HL-60 (cell line): ENCODE results near the gene RFPL2.
"Not testable (repeated sequence)": the region's sequence is repeated elsewhere in the genome, so short reads cannot be mapped to it uniquely, and the experiment has no call there.

Source experiments
- DNase-seq, 2 experiments: peaks; one replicate each; pipeline ENCODE4 v3.0.0-alpha.2; 2010 to 2020; ENCODE audit warnings: low read depth in 1 of 2, low spot score in 1 of 2
- H3K27ac ChIP-seq: fragments of 250-450 bp; sonication (Bioruptor Pico); replicated peaks from 2 replicates; pipeline ENCODE4 v1.5.1; 2020; ENCODE audit warnings: mild to moderate bottlenecking, moderate library complexity
- H3K27me3 ChIP-seq: fragments of 250-450 bp; sonication (Bioruptor Pico); 2 replicates; pipeline ENCODE4 v1.5.1; 2021; ENCODE audit warnings: mild to moderate bottlenecking, moderate library complexity; ENCODE audit not compliant: insufficient read depth, poor library complexity, severe bottlenecking
- H3K4me3 ChIP-seq: replicated peaks from 2 replicates; pipeline ENCODE4 v1.5.1; 2011; ENCODE audit warnings: mild to moderate bottlenecking, control low read depth, low read length; ENCODE audit not compliant: insufficient read depth
- GABPA ChIP-seq: IDR thresholded peaks from 2 replicates; pipeline ENCODE4 v1.6.1; 2012; ENCODE audit warnings: low read depth
- POLR2AphosphoS5 ChIP-seq: IDR thresholded peaks from 2 replicates; pipeline ENCODE4 v1.6.1; 2012; ENCODE audit warnings: low read depth
- SPI1 ChIP-seq: IDR thresholded peaks from 2 replicates; pipeline ENCODE4 v1.6.1; 2012; ENCODE audit warnings: low read depth, mild to moderate bottlenecking, borderline replicate concordance
- TF ChIP-seq, protein P1 (sequence below): IDR thresholded peaks from 2 replicates; pipeline ENCODE4 v1.6.1; 2012; ENCODE audit warnings: low read depth; ENCODE audit not compliant: insufficient replicate concordance
- TF ChIP-seq, protein P2 (sequence below): IDR thresholded peaks from one replicate; pipeline ENCODE4 v1.5.1; 2011; ENCODE audit warnings: low read length, control low read depth, inconsistent platforms; ENCODE audit not compliant: insufficient read depth

Gene RFPL2

DNA sequence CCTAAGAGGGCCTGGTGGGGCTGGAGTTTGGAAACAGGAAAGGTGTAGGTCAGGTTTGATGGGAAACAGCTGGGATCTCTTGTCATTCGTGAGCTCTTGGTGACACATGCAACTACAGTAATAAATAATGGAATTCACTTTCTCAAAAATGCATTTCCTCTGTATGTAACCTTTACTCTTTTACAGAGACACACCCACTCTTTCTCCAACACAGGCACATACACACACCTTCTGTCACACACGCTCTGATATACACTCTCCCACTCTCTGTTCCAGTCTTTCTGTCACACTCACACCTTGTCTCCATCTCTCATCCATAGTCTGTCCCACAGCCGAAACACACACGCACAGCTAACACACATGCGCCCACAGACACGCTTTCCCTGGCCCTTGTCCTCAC lies 39.2 kb downstream of the RFPL2 start:
- DNase-seq: no peak
- Histone ChIP-seq H3K27ac (no peak overlapping the region), H3K4me3 (no peak overlapping the region), H3K27me3 (no peaks in the 10 kb centered on the region)
- TF ChIP-seq GABPA (no peak), SPI1 (no peak), POLR2AphosphoS5 (no peak)
- TF ChIP-seq, protein P1, sequence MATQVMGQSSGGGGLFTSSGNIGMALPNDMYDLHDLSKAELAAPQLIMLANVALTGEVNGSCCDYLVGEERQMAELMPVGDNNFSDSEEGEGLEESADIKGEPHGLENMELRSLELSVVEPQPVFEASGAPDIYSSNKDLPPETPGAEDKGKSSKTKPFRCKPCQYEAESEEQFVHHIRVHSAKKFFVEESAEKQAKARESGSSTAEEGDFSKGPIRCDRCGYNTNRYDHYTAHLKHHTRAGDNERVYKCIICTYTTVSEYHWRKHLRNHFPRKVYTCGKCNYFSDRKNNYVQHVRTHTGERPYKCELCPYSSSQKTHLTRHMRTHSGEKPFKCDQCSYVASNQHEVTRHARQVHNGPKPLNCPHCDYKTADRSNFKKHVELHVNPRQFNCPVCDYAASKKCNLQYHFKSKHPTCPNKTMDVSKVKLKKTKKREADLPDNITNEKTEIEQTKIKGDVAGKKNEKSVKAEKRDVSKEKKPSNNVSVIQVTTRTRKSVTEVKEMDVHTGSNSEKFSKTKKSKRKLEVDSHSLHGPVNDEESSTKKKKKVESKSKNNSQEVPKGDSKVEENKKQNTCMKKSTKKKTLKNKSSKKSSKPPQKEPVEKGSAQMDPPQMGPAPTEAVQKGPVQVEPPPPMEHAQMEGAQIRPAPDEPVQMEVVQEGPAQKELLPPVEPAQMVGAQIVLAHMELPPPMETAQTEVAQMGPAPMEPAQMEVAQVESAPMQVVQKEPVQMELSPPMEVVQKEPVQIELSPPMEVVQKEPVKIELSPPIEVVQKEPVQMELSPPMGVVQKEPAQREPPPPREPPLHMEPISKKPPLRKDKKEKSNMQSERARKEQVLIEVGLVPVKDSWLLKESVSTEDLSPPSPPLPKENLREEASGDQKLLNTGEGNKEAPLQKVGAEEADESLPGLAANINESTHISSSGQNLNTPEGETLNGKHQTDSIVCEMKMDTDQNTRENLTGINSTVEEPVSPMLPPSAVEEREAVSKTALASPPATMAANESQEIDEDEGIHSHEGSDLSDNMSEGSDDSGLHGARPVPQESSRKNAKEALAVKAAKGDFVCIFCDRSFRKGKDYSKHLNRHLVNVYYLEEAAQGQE: no peak
- TF ChIP-seq, protein P2, sequence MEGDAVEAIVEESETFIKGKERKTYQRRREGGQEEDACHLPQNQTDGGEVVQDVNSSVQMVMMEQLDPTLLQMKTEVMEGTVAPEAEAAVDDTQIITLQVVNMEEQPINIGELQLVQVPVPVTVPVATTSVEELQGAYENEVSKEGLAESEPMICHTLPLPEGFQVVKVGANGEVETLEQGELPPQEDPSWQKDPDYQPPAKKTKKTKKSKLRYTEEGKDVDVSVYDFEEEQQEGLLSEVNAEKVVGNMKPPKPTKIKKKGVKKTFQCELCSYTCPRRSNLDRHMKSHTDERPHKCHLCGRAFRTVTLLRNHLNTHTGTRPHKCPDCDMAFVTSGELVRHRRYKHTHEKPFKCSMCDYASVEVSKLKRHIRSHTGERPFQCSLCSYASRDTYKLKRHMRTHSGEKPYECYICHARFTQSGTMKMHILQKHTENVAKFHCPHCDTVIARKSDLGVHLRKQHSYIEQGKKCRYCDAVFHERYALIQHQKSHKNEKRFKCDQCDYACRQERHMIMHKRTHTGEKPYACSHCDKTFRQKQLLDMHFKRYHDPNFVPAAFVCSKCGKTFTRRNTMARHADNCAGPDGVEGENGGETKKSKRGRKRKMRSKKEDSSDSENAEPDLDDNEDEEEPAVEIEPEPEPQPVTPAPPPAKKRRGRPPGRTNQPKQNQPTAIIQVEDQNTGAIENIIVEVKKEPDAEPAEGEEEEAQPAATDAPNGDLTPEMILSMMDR: no peak

DNA sequence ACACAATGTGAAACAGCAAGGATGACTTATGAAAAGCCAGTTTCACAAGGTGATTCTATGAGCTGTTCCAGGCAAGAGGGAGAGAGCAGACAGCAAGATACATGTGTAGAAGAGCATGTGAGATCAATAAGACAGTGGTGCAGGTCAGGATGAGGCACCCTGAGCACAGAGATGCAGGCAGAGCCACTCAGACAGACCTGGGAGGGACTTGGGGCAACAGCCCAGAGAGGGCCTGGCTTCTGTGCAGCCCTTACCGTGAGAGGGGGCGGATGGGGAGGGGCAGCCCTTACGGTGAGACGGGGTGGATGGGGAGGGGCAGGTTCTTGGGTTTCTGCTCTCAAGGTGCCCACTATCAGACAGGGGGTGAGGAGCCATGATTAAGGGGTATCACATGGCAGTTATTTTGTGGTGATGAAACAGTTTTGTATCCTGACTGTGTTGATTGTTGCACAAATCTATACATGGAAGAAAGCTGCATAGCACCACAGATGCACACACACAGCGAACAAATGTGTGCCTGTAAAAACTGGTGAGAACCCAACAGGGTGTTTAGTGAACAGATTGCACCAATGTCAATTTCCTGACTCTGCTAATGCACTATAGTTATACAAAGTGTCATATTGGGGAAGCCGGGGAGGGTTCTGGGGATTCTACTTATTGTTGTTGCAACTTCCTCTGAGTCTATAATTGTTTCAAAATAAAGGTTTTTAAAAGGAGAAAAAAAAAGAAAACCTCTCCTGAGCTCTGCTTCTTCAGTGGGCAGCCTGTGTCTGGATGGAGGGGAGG lies 40.6 kb downstream of the RFPL2 start:
- TF ChIP-seq, protein P1: no peak
- TF ChIP-seq, protein P2: no peak
- TF ChIP-seq SPI1 (peak; percentile 36; the same call in 1 of the 2 replicates), GABPA (no peak)
- Histone ChIP-seq H3K4me3 (no peak overlapping the region), H3K27ac (peak overlapping the region; percentile 52), H3K27me3 (no peaks in the 10 kb centered on the region)
- peak; percentile 44 to 79 for DNase-seq

DNA sequence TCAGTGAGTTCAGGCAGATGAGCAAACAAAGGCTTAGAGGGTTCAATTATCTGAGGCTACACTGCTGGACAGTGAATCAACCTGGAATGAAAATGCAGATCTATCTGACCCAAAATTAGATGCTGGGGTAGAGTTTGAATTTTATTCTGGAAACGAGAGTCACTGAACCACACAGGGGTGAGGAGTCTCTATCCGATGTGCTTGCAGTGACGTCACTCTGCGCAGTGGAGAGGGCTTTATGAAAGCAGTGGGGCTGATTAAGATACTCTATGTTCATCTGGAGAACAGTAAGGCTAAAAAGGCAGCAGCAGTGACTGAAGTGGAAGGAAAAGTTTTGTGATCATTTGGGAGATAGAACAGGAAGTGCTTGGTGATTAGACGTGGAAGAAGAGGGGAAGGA lies 44.5 kb downstream of the RFPL2 start:
- not testable (repeated sequence) for H3K27ac ChIP-seq, DNase-seq, H3K4me3 ChIP-seq, H3K27me3 ChIP-seq

DNA sequence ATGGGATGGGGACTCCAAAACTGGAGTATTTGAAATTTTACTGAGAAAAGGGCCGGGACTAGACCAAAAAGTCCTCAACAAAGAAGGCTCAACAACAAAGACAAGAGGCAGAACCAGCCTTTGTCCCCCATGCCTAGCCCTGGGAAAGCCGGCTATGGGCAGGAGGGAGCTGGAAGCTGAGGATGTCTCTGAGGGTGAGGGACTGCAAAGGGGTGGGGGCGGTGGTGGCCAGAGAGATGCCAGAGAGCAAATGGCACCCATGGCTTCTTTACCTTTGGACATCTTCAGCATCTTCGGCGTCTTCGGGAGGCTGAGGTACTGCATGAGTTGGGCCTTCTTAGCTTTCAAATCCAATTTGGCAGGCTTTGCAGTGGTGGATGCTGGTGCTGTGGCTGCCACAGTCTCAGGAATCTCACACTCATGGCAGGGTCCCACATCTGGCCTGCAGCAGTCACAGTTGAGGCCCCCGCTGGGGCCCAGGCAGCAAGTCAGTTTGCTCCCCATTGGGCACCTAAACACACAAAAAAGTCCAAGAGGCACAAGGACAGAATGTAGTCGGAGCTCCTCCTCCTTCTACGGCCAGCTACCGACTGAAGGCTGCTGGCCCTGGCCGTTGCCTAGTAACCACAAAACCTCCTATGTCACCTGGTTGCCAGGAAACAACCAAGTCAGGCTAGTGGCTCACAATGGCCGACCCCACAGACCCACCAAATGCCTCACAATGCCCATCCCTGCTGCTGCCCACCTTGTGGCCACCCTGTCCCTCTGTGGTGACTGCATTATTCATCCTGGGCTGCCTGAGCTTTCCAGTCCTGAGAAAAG lies 46.0 kb downstream of the RFPL2 start, which contains the start of gene C22orf42:
Gene C22orf42, minus strand, starts transcription at position 592 of the 822 bp plus-strand sequence. Its CDS starts 88 bp downstream, at position 504.
- TF ChIP-seq, protein P2: no peak
- no peak for TF ChIP-seq SPI1
- TF ChIP-seq GABPA: no peak
- TF ChIP-seq, protein P1: no peak
- TF ChIP-seq POLR2AphosphoS5: no peak
- H3K27me3 ChIP-seq: no peaks in the 10 kb centered on the region
- DNase-seq: no peak
- no peak within 1 kb of the TSS for H3K4me3 ChIP-seq
- H3K27ac ChIP-seq: no peak within 1 kb of the TSS

DNA sequence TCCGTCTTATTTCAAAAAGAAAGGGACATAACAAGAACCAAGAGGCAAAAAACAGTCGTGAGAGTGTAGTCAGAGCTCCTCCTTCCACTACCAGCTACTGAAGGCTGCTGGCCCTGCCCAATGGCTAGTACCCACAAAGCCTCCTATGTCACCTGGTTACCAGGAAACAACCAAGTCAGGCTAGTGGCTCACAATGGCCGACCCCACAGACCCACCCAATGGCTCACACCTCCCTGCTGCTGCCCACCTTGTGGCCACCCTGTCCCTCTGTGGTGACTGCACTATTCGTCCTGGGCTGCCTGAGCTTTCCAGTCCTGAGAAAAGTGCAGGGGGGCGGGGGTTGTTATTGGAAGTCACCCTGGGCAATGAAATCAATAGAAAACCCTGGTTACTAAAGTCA lies 47.2 kb downstream of the RFPL2 start:
- not testable (repeated sequence) for DNase-seq, H3K27me3 ChIP-seq, H3K4me3 ChIP-seq

More for the DNA sequence above, 47.2 kb downstream of the RFPL2 start:
- H3K27ac ChIP-seq: not testable (repeated sequence)
